Ammon's horn (tissue), 1 donor: ENCODE measurements around the gene SESN1.

Source experiments
- DNase-seq: peaks from one replicate; pipeline ENCODE4 v3.0.0-alpha.2; 2016; ENCODE audit warnings: low spot score

The SESN1 gene

GRCh38 chr6:108937170-108937569, 157.5 kb downstream of the SESN1 start:
- no peak for DNase-seq
